Keratinocyte (primary cell): ENCODE results near the gene OLFML3. TPM values are rescaled to one million over a fixed set of nuclear protein-coding genes. Genes with fewer than 3 reads are reported as not detected.

ENCODE experiments used
- DNase-seq: peaks from one replicate; pipeline ENCODE4 v3.0.0-alpha.2; 2011; ENCODE audit warnings: low read depth, missing footprints, low spot score
- FAIRE-seq: peaks from 2 replicates; lab custom pipeline; 2011; peaks lifted over from hg19 to GRCh38; lab: Jason Lieb, UNC
- H2AFZ ChIP-seq: 2 replicates; pipeline ENCODE4 v1.6.0; 2012; ENCODE audit warnings: low read length, control low read depth, inconsistent platforms; ENCODE audit not compliant: control insufficient read depth
- H3K27ac ChIP-seq: 2 replicates; pipeline ENCODE4 v1.5.1; 2011; ENCODE audit warnings: low read length; ENCODE audit not compliant: control insufficient read depth, insufficient read depth
- H3K27me3 ChIP-seq: 3 replicates; pipeline ENCODE4 v1.6.0; 2011; ENCODE audit warnings: low read length; ENCODE audit not compliant: control insufficient read depth, insufficient read depth; ENCODE audit errors: extremely low read depth
- H3K36me3 ChIP-seq, 2 experiments: 2 replicates in 1 of 2; 3 replicates in 1 of 2; pipeline ENCODE4 v1.5.1; 2011; ENCODE audit warnings: low read length in 2 of 2, mild to moderate bottlenecking in 1 of 2; ENCODE audit not compliant: control insufficient read depth in 2 of 2, insufficient read depth in 2 of 2; ENCODE audit errors: extremely low read depth in 1 of 2
- H3K4me1 ChIP-seq: 3 replicates; pipeline ENCODE4 v1.5.1; 2011; ENCODE audit warnings: low read length; ENCODE audit not compliant: control insufficient read depth, insufficient read depth; ENCODE audit errors: extremely low read depth
- H3K4me2 ChIP-seq: 3 replicates; pipeline ENCODE4 v1.6.0; 2011; ENCODE audit warnings: low read depth, low read length; ENCODE audit not compliant: control insufficient read depth, insufficient read depth; ENCODE audit errors: extremely low read depth
- H3K4me3 ChIP-seq, 3 experiments: fragments of 200-600 bp in 1 of 3; sonication (generic) in 1 of 3; 2 replicates in 2 of 3; 3 replicates in 1 of 3; pipeline ENCODE4 v1.5.1; 2011 to 2016; ENCODE audit warnings: low read length in 3 of 3, mild to moderate bottlenecking in 3 of 3, control low read depth in 2 of 3, inconsistent platforms in 1 of 3, low read depth in 1 of 3, mixed read lengths in 1 of 3, mixed run types in 1 of 3, moderate library complexity in 1 of 3; ENCODE audit not compliant: control insufficient read depth in 2 of 3, insufficient read depth in 2 of 3; ENCODE audit errors: extremely low read depth in 1 of 3
- H3K79me2 ChIP-seq: 2 replicates; pipeline ENCODE4 v1.6.0; 2012; ENCODE audit warnings: low read length; ENCODE audit not compliant: control insufficient read depth, insufficient read depth
- H3K9ac ChIP-seq: 3 replicates; pipeline ENCODE4 v1.6.0; 2011; ENCODE audit warnings: low read length; ENCODE audit not compliant: control insufficient read depth, insufficient read depth; ENCODE audit errors: extremely low read depth
- H3K9me1 ChIP-seq: 3 replicates; pipeline ENCODE4 v1.6.0; 2011; ENCODE audit warnings: low read length; ENCODE audit not compliant: control insufficient read depth, insufficient read depth; ENCODE audit errors: extremely low read depth
- H3K9me3 ChIP-seq: 2 replicates; pipeline ENCODE4 v1.5.1; 2012; ENCODE audit warnings: low read depth, low read length; ENCODE audit not compliant: control insufficient read depth
- H4K20me1 ChIP-seq: 3 replicates; pipeline ENCODE4 v1.6.0; 2011; ENCODE audit warnings: low read length; ENCODE audit not compliant: control insufficient read depth, insufficient read depth; ENCODE audit errors: extremely low read depth
- CTCF ChIP-seq, 3 experiments: IDR thresholded peaks in 1 of 3; conservative IDR thresholded peaks in 1 of 3; optimal IDR thresholded peaks in 1 of 3; 2 replicates in 2 of 3; 3 replicates in 1 of 3; pipeline versions ENCODE3 to v1.5.1; 2011; ENCODE audit warnings: low read length in 3 of 3, mild to moderate bottlenecking in 3 of 3, moderate library complexity in 2 of 3, control low read depth in 1 of 3, inconsistent platforms in 1 of 3; ENCODE audit not compliant: insufficient read depth in 2 of 3; ENCODE audit errors: extremely low read depth in 1 of 3
- EZH2 ChIP-seq: IDR thresholded peaks from one replicate; pipeline ENCODE4 v1.6.1; 2012; ENCODE audit warnings: inconsistent platforms, mild to moderate bottlenecking, low read length, moderate library complexity
- dilution Hi-C: fragments of 300-500 bp; cut with MboI; formaldehyde crosslinking; loops from one replicate; pipeline ENCODE4 v1.7.0; 2020; ENCODE audit warnings: low sequenced_read_pairs; ENCODE audit not compliant: extremely low pct_ligation_motif_present
- polyA plus RNA-seq, 5 experiments: library from polyadenylated mRNA; depleted of rRNA in 3 of 5; stranded (reverse) in 3 of 5; stranded (forward) in 1 of 5; unstranded in 1 of 5; fragments of >200 nt; gene quantifications; 1 replicate in 1 of 5; 2 replicates in 3 of 5; 3 replicates in 1 of 5; pipeline versions ENCODE4 v1.2.1 to v1.2.3, GENCODE V29; 2011 to 2012; ENCODE audit warnings: missing spikeins in 2 of 5, low read depth in 1 of 5, low replicate concordance in 1 of 5

The OLFML3 gene
- polyA plus RNA-seq, 1 donor (not counting 4 experiments of a cell fraction or from before 2014, with no cell fraction given): 4.4 TPM

- H2AFZ ChIP-seq: no peak overlapping the region
- no peak overlapping the region for H3K4me3 ChIP-seq
- dilution Hi-C loops: no loop called here
- H3K9ac ChIP-seq: no peak overlapping the region
- no peak overlapping the region for H3K4me2 ChIP-seq
- H3K9me1 ChIP-seq: no peaks in the 10 kb centered on the region
- no peaks in the 10 kb centered on the region for H4K20me1 ChIP-seq
- H3K27me3 ChIP-seq: no peaks in the 10 kb centered on the region
- H3K9me3 ChIP-seq: peaks cover 4% of the 10 kb centered on the region
- TF ChIP-seq EZH2: no peak
- TF ChIP-seq CTCF (optimal IDR thresholded peaks at IDR 0.05 in 1 of 3, IDR thresholded peaks at IDR 0.05 in 1 of 3, conservative IDR thresholded peaks at IDR 0.05 in 1 of 3; ENCODE audit: extremely low read depth in 1 of 3, insufficient read depth in 2 of 3, low read length in 3 of 3): no peak
- no peak for FAIRE-seq
- H3K36me3 ChIP-seq: no peaks in the 10 kb centered on the region
- no peaks in the 10 kb centered on the region for H3K4me1 ChIP-seq
- no peak for DNase-seq
- no peaks in the 10 kb centered on the region for H3K79me2 ChIP-seq
- H3K27ac ChIP-seq: no peak overlapping the region
These were observed 16.1 kb downstream of the OLFML3 start for GRCh38 chr1:113995382-113995781.

- peaks cover 4% of the 10 kb centered on the region for H3K9me3 ChIP-seq
- no peak overlapping the region for H3K9ac ChIP-seq
These were observed 19.1 kb downstream of the OLFML3 start for GRCh38 chr1:113998361-113998760.

More at GRCh38 chr1:113998361-113998760, 19.1 kb downstream of the OLFML3 start:
- no peak for TF ChIP-seq CTCF (optimal IDR thresholded peaks at IDR 0.05 in 1 of 3, IDR thresholded peaks at IDR 0.05 in 1 of 3, conservative IDR thresholded peaks at IDR 0.05 in 1 of 3; ENCODE audit: extremely low read depth in 1 of 3, insufficient read depth in 2 of 3, low read length in 3 of 3)
- TF ChIP-seq EZH2: no peak
- no peak overlapping the region for H2AFZ ChIP-seq
- peak; percentile 26 for FAIRE-seq
- H3K4me2 ChIP-seq: no peak overlapping the region
- no peak overlapping the region for H3K4me3 ChIP-seq
- no peaks in the 10 kb centered on the region for H4K20me1 ChIP-seq
- H3K27ac ChIP-seq: no peak overlapping the region
- no peaks in the 10 kb centered on the region for H3K9me1 ChIP-seq
- no peaks in the 10 kb centered on the region for H3K4me1 ChIP-seq
- no peaks in the 10 kb centered on the region for H3K36me3 ChIP-seq
- peaks cover 11% of the 10 kb centered on the region for H3K27me3 ChIP-seq
- no peaks in the 10 kb centered on the region for H3K79me2 ChIP-seq
- no peak for DNase-seq
- dilution Hi-C loops: no loop called here
